Effector CD4-positive, alpha-beta T cell (primary cell): ENCODE data around the gene HBM.
"Not testable (repeated sequence)": the region's sequence is repeated elsewhere in the genome, so short reads cannot be mapped to it uniquely, and the experiment has no call there.

Experiments used
- DNase-seq: peaks from one replicate; pipeline ENCODE4 v3.0.0-alpha.2; 2020

Gene HBM

DNA sequence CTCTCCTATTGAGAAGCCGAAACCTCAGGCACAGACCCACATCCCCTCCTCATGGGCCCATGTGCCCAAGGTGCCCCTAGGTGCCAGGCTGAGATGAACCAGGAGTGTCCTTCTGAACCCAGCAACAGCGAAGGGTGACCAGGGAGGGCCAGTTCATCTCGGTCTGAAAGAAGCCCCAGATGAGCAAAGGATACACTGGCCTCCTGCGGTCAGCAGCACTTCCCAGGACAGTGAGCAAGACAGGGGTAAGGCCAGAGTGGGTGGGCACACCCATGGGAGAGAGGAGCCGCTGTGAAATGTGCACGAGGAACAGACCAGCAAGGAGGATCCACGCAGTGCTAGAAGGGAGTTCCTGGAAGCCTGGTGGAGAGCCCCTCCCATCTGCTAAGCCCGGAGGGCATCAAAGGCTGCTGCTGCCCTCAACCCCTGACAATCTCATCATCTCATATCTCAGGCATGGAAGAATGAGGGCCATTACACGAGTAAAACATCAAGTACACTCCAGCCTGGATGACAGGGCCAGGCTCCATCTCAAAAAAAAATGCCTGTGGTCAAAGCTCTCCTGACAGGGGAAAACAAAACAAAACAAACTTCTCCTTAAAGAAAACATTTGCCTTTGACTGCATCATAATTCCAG, 16.6 kb upstream of the HBM start:
- no peak for DNase-seq

DNA sequence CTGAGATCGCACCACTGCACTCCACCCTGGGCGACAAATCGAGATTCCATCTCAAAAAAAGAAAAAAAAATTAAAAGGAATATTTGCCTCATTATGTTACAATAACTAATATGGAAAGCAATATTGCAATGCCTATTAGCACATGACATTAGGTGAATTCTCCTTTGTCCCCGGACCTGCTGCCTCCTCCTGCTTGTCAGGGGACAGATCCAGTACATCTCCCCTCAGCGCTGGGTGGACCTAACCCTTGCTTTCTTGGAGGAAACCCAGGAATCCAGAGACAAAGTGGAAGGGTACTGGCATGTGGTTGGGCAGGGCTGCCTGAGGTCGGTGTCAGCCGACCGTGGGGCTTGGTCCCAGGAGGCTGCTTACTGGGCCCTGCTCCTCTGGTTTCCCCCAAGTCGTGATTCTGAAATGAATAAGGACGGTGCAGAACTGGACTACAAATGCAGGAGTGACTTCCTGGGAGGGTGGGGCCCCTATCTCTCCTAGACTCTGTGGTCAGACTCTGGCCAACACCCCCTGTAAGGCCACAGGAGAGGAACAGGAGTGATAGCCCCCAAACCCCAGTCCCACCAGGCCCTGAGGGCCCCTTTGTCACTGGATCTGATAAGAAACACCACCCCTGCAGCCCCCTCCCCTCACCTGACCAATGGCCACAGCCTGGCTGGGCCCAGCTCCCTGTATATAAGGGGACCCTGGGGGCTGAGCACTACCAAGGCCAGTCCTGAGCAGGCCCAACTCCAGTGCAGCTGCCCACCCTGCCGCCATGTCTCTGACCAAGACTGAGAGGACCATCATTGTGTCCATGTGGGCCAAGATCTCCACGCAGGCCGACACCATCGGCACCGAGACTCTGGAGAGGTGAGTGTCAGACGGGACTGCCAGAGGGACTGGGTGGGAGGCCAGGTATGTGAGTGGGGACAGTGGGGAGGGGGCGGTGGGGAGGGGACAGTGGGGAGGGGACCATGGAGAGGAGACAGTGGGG, 13.3 kb upstream of the HBM start, which contains the start of gene HBZ:
Gene HBZ, plus strand, starts transcription at position 504 of the 988 bp plus-strand sequence. Its CDS starts 266 bp downstream, at position 770.
- no peak for DNase-seq

DNA sequence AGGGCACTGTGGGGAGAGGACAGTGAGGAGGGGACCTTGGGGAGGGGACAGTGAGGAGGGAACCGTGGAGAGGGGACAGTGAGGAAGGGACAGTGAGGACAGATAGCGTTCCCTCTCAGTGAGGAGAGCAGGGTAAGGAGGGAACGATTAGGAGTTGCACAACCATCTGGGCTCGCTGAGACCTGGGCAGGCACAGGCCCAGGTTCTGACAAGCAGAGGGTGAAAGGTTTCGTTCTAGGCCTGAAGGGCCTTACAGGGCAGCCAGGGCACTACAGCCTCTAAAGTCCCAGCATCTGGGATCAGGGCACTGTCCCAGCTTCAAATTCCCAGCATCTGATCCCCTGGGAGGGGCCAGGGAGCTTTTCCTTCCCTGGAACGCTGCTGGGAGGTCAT, 12.7 kb upstream of the HBM start:
- DNase-seq, result not testable (repeated sequence)

DNA sequence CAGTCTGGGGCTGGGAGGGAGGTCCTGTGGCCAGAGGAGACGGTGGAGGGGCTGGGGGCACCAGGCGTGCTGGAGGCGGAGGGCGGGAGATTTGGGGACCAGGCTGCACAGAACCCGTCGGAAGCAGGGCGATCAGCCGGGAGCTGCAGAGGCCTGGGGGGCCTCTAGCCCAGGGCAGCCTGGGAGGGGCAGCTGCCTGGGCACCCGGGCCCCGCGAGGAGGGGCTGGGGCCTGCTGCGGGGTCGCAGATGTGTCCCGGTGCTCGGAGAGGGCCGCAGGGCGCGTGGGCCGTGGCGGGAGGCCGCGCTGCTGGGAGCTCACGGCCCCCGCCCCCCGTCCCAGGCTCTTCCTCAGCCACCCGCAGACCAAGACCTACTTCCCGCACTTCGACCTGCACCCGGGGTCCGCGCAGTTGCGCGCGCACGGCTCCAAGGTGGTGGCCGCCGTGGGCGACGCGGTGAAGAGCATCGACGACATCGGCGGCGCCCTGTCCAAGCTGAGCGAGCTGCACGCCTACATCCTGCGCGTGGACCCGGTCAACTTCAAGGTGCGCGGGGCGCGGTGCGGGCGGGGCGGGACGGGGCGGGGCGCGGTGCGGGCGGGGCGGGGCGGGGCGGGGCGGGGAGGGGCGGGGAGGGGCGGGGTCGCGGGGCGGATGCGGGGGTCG, 12.1 kb upstream of the HBM start:
- DNase-seq, result not testable (repeated sequence)

DNA sequence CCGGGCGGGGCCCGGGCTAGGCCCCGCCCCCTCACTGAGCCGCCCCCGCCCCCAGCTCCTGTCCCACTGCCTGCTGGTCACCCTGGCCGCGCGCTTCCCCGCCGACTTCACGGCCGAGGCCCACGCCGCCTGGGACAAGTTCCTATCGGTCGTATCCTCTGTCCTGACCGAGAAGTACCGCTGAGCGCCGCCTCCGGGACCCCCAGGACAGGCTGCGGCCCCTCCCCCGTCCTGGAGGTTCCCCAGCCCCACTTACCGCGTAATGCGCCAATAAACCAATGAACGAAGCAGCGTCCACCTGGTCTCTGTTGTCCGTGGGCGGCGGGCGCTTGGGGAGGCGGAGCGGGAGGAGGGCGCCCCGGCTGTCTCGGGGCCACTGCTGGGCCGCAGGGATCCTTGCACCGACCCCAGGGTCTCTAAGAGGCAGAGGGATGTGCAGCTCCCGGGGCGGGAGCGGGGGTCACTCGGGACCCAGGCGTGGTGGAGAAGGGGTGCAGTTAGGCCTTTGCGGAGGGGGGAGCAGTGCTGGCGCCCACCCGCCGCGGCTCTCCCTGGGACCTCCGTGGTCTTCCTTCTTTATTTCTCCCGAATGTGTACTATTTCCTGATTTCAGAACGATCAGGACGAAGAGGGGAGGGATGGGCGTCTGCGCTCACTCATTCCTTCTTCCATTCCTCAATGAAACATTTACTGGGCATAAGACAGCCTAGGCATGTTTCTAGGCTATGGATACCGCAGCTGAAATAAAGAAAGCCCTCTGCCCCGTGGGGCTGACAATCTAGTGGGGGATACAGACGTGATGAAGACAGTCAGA, 11.4 kb upstream of the HBM start:
- no peak for DNase-seq

DNA sequence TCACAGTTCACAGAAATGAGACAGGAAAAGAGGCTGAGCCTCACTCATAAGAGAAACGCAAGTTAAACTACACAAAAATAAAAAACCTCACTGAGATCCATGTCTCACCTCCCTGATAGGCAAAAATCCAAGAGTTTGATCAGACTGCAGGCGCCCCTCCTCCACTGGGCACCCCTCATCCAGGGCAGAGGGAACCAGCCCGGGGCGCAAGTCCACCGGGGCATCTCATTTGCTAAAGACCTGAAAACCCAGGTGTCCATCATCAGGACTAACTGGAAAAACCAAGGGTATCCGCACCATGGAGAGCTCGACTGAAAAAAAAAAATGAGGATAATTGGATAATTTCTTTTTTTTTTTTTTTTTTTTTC, 10.8 kb upstream of the HBM start:
- no peak for DNase-seq

DNA sequence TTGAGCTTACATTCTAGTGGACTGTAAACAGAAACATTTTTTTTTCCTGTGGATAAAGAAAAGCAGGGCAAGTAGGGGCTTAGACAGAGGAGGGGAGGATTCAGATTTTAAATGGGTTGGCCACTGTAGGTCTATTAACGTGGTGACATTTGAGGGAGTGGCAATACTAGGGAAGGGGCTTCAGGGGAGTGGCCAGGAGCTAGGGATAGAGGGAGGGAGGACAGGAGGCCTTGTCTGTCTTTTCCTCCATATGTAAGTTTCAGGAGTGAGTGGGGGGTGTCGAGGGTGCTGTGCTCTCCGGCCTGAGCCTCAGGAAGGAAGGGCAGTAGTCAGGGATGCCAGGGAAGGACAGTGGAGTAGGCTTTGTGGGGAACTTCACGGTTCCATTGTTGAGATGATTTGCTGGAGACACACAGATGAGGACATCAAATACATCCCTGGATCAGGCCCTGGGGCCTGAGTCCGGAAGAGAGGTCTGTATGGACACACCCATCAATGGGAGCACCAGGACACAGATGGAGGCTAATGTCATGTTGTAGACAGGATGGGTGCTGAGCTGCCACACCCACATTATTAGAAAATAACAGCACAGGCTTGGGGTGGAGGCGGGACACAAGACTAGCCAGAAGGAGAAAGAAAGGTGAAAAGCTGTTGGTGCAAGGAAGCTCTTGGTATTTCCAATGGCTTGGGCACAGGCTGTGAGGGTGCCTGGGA, 6.5 kb upstream of the HBM start:
- no peak for DNase-seq

DNA sequence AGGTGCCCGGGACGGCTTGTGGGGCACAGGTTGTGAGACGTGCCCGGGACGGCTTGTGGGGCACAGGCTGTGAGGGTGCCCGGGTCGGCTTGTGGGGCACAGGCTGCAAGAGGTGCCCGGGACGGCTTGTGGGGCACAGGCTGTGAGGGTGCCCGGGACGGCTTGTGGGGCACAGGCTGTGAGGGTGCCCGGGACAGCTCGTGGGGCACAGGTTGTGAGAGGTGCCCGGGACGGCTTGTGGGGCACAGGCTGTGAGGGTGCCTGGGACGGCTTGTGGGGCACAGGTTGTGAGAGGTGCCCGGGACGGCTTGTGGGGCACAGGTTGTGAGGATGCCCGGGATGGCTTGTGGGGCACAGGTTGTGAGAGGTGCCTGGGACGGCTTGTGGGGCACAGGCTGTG, 5.5 kb upstream of the HBM start:
- DNase-seq, result not testable (repeated sequence)

DNA sequence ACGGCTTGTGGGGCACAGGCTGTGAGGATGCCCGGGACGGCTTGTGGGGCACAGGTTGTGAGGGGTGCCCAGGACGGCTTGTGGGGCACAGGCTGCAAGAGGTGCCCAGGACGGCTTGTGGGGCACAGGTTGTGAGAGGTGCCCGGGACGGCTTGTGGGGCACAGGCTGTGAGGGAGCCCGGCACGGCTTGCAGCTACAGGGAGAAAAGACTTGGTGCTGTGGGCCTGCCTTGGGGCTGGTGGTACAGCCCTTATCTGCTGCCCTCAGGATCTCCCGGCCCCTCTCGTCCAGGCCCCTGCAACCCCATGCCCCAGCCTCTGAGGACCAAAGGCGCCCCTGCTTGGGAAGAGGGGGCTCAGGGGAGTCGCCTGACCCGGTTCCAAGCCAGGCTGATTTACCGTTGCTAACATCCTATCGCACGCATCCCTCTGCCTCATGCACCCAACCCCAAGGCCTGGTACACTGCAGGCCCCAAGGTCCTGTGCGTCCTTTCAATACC, 5.0 kb upstream of the HBM start:
- DNase-seq, result no peak

DNA sequence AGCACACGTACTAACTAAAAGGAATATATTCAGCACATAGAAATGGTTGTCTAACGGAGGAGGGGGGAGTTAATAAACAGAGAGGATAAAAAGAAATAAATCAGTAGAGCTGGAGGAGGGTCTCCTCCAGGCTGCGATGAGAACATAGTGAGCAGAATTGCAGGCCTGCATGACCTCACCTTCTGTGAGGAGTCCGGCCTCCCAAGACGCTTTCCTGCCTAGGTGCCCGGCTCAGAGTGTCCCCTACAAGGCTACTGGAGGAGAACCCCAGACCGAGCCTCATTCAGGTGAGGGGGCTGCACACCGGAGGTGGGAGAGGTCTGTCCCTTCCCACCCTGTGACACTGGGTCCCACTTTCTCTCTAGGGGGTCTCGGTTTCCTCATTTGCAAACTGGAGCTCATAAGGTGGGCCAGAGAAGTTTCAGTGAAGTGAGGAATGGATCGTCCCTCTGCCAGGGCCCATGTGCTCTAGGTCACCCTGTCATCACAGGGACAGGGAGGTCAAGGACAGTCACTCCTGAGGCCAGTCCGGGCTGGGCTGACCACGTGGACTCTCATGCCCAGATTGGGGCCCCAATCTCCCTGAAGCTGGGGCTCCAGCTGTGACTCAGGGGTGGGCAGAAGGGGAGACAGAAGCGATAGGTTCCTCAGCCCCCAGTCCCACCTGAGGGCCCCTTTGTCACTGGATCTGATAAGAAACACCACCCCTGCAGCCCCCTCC, 3.3 kb upstream of the HBM start:
- no peak for DNase-seq

DNA sequence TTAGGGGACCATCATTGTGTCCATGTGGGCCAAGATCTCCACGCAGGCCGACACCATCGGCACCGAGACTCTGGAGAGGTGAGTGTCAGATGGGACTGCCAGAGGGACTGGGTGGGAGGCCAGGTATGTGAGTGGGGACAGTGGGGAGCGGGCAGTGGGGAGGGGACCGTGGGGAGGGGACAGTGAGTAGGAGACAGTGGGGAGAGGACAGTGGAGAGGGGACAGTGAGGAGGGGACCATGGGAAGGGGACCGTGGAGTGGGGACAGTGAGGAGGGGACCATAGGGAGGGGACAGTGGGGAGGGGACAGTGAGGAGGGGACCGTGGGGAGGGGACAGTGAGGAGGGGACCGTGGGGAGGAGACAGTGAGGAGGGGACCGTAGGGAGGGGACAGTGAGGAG, 2.6 kb upstream of the HBM start:
- DNase-seq, result not testable (repeated sequence)

DNA sequence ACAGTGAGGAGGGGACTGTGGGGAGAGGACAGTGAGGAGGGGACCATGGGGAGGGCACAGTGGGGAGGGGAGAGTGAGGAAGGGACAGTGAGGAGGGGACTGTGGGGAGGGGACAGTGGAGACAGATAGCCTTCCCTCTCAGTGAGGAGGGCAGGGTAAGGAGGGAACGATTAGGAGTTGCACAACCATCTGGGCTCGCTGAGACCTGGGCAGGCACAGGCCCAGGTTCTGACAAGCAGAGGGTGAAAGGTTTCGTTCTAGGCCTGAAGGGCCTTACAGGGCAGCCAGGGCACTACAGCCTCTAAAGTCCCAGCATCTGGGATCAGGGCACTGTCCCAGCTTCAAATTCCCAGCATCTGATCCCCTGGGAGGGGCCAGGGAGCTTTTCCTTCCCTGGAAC, 2.1 kb upstream of the HBM start:
- DNase-seq, result not testable (repeated sequence)

DNA sequence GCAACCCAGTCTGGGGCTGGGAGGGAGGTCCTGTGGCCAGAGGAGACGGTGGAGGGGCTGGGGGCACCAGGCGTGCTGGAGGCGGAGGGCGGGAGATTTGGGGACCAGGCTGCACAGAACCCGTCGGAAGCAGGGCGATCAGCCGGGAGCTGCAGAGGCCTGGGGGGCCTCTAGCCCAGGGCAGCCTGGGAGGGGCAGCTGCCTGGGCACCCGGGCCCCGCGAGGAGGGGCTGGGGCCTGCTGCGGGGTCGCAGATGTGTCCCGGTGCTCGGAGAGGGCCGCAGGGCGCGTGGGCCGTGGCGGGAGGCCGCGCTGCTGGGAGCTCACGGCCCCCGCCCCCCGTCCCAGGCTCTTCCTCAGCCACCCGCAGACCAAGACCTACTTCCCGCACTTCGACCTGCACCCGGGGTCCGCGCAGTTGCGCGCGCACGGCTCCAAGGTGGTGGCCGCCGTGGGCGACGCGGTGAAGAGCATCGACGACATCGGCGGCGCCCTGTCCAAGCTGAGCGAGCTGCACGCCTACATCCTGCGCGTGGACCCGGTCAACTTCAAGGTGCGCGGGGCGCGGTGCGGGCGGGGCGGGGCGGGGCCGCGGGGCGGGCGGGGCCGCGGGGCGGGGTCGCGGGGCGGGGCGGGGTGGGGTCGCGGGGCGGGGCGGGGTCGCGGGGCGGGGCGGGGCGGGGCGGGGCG, 1.5 kb upstream of the HBM start:
- DNase-seq, result not testable (repeated sequence)

DNA sequence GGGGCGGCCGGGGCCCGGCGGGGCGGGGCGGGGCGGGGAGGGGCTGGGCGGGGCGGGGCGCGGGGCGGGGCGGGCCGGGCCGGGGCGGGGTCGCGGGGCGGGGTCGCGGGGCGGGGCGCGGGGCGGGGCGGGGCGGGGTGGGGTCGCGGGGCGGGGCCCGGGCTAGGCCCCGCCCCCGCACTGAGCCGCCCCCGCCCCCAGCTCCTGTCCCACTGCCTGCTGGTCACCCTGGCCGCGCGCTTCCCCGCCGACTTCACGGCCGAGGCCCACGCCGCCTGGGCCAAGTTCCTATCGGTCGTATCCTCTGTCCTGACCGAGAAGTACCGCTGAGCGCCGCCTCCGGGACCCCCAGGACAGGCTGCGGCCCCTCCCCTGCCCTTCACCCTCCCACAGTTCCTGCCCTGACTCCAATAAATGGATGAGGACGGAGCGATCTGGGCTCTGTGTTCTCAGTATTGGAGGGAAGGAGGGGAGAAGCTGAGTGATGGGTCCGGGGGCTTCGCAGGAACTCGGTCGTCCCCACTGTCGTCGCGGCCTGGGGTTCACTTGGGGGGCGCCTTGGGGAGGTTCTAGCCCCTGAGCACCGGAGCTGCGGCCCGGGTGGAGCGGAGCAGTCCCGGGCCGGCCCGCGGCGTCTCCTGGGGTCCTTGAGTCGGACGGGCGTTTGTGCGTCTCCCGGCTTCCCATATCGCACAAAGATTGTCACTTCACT, 795 bp upstream of the HBM start:
- DNase-seq, result no peak

DNA sequence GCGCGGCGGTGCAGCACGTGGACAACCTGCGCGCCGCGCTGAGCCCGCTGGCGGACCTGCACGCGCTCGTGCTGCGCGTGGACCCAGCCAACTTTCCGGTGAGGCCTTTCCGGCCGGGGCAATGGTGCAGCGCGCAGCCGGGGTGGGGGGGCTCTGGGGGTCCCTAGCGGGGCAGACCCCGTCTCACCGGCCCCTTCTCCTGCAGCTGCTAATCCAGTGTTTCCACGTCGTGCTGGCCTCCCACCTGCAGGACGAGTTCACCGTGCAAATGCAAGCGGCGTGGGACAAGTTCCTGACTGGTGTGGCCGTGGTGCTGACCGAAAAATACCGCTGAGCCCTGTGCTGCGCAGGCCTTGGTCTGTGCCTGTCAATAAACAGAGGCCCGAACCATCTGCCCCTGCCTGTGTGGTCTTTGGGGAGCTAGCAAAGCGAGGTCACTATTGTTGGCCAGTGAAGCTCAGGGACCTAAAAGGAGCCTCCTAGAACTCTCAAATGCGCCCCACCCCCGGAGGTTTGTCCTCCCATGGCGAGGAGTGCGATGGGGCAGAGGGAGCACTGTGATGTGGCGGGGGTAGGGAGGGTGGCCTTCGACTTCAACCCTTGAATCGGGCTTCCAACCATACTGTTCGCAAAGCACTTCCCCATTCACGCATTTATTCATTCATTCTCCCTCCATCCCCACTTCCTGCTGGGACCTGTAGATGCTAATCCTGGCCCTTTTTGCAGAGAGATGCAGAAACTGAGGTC, 770 bp downstream of the HBM start:
- DNase-seq, result no peak

DNA sequence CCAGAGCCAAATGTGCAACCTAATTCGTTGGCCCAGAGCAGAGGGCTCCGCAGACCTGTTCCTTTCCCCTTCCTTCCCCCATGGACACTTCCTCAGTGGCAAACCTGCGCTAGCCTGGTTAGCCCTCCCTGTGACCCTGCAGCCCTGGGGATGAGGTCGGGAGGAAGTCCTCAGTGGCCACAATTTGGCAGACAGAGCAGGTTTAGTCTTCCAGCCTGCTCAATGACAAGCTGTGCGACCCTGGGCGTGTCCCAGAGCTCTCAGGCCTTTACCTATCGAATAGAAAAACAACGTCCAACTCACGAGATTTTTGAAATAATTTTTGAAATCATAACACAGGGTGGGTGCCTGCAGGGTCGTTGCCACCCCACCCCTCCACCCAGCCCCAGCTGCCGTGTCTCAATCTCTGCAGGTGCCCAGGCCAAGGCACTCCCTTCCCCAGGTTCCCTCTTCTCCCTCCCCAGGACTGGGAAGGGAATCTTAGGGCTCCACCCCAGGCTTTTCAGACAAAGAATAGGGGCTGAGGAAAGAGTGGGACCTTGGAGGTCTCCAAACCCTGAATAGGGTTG, 1.4 kb downstream of the HBM start:
- no peak for DNase-seq

DNA sequence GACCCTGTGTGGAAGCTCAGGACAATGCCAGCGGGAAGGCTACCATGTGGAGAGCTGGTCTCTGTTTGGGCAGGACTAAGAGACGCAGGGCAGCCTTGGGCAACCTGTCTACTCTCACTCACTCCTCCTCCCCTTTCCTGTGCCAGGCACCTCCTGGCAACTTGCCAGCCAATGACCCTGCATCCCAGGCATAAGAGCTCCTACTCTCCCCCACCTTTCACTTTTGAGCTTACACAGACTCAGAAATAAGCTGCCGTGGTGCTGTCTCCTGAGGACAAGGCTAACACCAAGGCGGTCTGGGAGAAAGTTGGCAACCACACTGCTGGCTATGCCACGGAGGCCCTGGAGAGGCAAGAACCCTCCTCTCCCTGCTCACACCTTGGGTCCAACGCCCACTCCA, 2.6 kb downstream of the HBM start:
- DNase-seq, result no peak

DNA sequence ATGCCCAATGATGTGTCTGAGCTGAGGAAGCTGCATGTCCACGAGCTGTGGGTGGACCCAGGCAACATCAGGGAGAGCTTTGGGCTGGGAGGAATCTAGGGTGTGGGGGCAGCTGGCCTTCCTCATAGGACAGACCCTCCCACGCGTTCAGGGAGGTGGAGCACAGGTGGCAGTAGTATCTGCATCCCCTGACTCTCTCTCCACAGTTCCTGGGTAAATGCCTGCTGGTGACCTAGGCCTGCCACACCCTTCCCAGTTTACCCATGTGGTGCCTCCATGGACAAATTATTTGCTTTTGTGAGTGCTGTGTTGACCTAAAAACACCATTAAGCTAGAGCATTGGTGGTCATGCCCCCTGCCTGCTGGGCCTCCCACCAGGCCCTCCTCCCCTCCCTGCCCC, 3.2 kb downstream of the HBM start:
- no peak for DNase-seq

DNA sequence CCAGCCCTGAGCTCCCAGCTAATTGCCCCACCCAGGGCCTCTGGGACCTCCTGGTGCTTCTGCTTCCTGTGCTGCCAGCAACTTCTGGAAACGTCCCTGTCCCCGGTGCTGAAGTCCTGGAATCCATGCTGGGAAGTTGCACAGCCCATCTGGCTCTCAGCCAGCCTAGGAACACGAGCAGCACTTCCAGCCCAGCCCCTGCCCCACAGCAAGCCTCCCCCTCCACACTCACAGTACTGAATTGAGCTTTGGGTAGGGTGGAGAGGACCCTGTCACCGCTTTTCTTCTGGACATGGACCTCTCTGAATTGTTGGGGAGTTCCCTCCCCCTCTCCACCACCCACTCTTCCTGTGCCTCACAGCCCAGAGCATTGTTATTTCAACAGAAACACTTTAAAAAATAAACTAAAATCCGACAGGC, 4.3 kb downstream of the HBM start:
- not testable (repeated sequence) for DNase-seq
